H9 (cell line): ENCODE data around the gene CHCHD6. TPM values are rescaled to one million over a fixed set of nuclear protein-coding genes. Genes with fewer than 3 reads are reported as not detected.

ENCODE experiments used
- DNase-seq: peaks from one replicate; pipeline ENCODE4 v3.0.0-alpha.2; 2017
- H2AFZ ChIP-seq: one replicate; pipeline ENCODE4 v1.6.1; 2013; ENCODE audit warnings: mild to moderate bottlenecking, low read length, control low read depth, moderate library complexity
- H2AK5ac ChIP-seq: 2 replicates; pipeline ENCODE4 v1.6.1; 2013; ENCODE audit warnings: low read length, control low read depth, mixed read lengths; ENCODE audit not compliant: insufficient read length
- H2BK120ac ChIP-seq: one replicate; pipeline ENCODE4 v1.6.1; 2013; ENCODE audit warnings: low read depth, mild to moderate bottlenecking, low read length, control low read depth, inconsistent platforms; ENCODE audit not compliant: poor library complexity, severe bottlenecking
- H2BK12ac ChIP-seq: 2 replicates; pipeline ENCODE4 v1.6.1; 2013; ENCODE audit warnings: low read length, control low read depth, mixed read lengths, low read depth; ENCODE audit not compliant: insufficient read length
- H2BK15ac ChIP-seq: 2 replicates; pipeline ENCODE4 v1.6.1; 2013; ENCODE audit warnings: low read depth, low read length, control low read depth
- H2BK20ac ChIP-seq: one replicate; pipeline ENCODE4 v1.6.1; 2013; ENCODE audit warnings: low read depth, mild to moderate bottlenecking, low read length, control low read depth, inconsistent platforms; ENCODE audit not compliant: poor library complexity, severe bottlenecking
- H2BK5ac ChIP-seq: 2 replicates; pipeline ENCODE4 v1.6.1; 2013; ENCODE audit warnings: low read length, control low read depth, mixed read lengths; ENCODE audit not compliant: insufficient read length
- H3K14ac ChIP-seq: 2 replicates; pipeline ENCODE4 v1.6.1; 2013; ENCODE audit warnings: low read length, control low read depth; ENCODE audit not compliant: insufficient read depth
- H3K18ac ChIP-seq: 2 replicates; pipeline ENCODE4 v1.6.1; 2013; ENCODE audit warnings: low read depth, mild to moderate bottlenecking, mixed read lengths, low read length, control low read depth; ENCODE audit not compliant: insufficient read length
- H3K23ac ChIP-seq: 2 replicates; pipeline ENCODE4 v1.6.1; 2013; ENCODE audit warnings: low read length, control low read depth, mixed read lengths, low read depth; ENCODE audit not compliant: insufficient read length
- H3K23me2 ChIP-seq: 2 replicates; pipeline ENCODE4 v1.6.1; 2013; ENCODE audit warnings: low read depth, mild to moderate bottlenecking, mixed read lengths, low read length, control low read depth; ENCODE audit not compliant: insufficient read length, poor library complexity, severe bottlenecking
- H3K27ac ChIP-seq: 2 replicates; pipeline ENCODE4 v1.5.1; 2013; ENCODE audit warnings: low read length, control low read depth, mixed read lengths, low read depth; ENCODE audit not compliant: insufficient read length
- H3K27me3 ChIP-seq: 2 replicates; pipeline ENCODE4 v1.6.1; 2013; ENCODE audit warnings: low read length, control low read depth, inconsistent platforms; ENCODE audit not compliant: insufficient read depth
- H3K4ac ChIP-seq: 2 replicates; pipeline ENCODE4 v1.6.1; 2013; ENCODE audit warnings: low read depth, mild to moderate bottlenecking, control low read depth, inconsistent platforms, low read length, moderate library complexity
- H3K4me1 ChIP-seq: 2 replicates; pipeline ENCODE4 v1.6.1; 2013; ENCODE audit warnings: low read length, control low read depth, inconsistent platforms; ENCODE audit not compliant: insufficient read depth
- H3K4me2 ChIP-seq: 2 replicates; pipeline ENCODE4 v1.6.1; 2013; ENCODE audit warnings: low read length, control low read depth, mixed read lengths; ENCODE audit not compliant: insufficient read length, insufficient read depth
- H3K56ac ChIP-seq: 2 replicates; pipeline ENCODE4 v1.6.1; 2013; ENCODE audit warnings: low read depth, mild to moderate bottlenecking, mixed read lengths, low read length, control low read depth; ENCODE audit not compliant: insufficient read length
- H3K79me1 ChIP-seq: 2 replicates; pipeline ENCODE4 v1.6.1; 2013; ENCODE audit warnings: low read depth, mild to moderate bottlenecking, moderate library complexity, low read length, control low read depth, inconsistent platforms; ENCODE audit not compliant: insufficient read depth, poor library complexity, severe bottlenecking
- H3K79me2 ChIP-seq: 2 replicates; pipeline ENCODE4 v1.6.1; 2013; ENCODE audit warnings: low read length, control low read depth, inconsistent platforms; ENCODE audit not compliant: insufficient read depth
- H3K9ac ChIP-seq: 2 replicates; pipeline ENCODE4 v1.6.1; 2013; ENCODE audit warnings: low read length, control low read depth, mixed read lengths; ENCODE audit not compliant: insufficient read length; ENCODE audit errors: extremely low read depth
- H3K9me3 ChIP-seq: one replicate; pipeline ENCODE4 v1.6.1; 2013; ENCODE audit warnings: low read depth, low read length, inconsistent platforms; ENCODE audit not compliant: control insufficient read depth
- H3T11ph ChIP-seq: one replicate; pipeline ENCODE4 v1.6.1; 2013; ENCODE audit warnings: mild to moderate bottlenecking, low read length, control low read depth, inconsistent platforms
- H4K20me1 ChIP-seq: one replicate; pipeline ENCODE4 v1.6.1; 2013; ENCODE audit not compliant: control insufficient read depth, insufficient read length, insufficient read depth
- H4K5ac ChIP-seq: 2 replicates; pipeline ENCODE4 v1.6.1; 2013; ENCODE audit warnings: low read depth, mild to moderate bottlenecking, mixed read lengths, low read length, control low read depth; ENCODE audit not compliant: insufficient read length
- H4K8ac ChIP-seq: replicated peaks from 2 replicates; pipeline ENCODE4 v1.6.1; 2013; ENCODE audit warnings: low read length, control low read depth, mixed read lengths, low read depth; ENCODE audit not compliant: insufficient read length
- H4K91ac ChIP-seq: 2 replicates; pipeline ENCODE4 v1.6.1; 2013; ENCODE audit warnings: low read depth, mild to moderate bottlenecking, moderate library complexity, mixed read lengths, low read length, control low read depth; ENCODE audit not compliant: insufficient read length
- H3K27ac Mint-ChIP-seq, 3 experiments: 2 replicates in 2 of 3; 3 replicates in 1 of 3; pipeline ENCODE4 v1.8.0; 2020 to 2021; ENCODE audit warnings: mixed read lengths in 3 of 3, mild to moderate bottlenecking in 1 of 3, moderate library complexity in 1 of 3
- H3K27me3 Mint-ChIP-seq: 2 replicates; pipeline ENCODE4 v1.8.0; 2021; ENCODE audit warnings: low read depth, mild to moderate bottlenecking, moderate library complexity, mixed read lengths
- H3K36me3 Mint-ChIP-seq, 3 experiments: 2 replicates in 2 of 3; 3 replicates in 1 of 3; pipeline ENCODE4 v1.8.0; 2020 to 2021; ENCODE audit warnings: low read depth in 3 of 3, mixed read lengths in 3 of 3; ENCODE audit not compliant: insufficient read depth in 1 of 3
- H3K4me1 Mint-ChIP-seq, 2 experiments: 2 replicates each; pipeline ENCODE4 v1.8.0; 2020; ENCODE audit warnings: mixed read lengths in 2 of 2
- H3K4me3 Mint-ChIP-seq, 2 experiments: 2 replicates in 1 of 2; 3 replicates in 1 of 2; pipeline ENCODE4 v1.8.0; 2020 to 2021; ENCODE audit warnings: mild to moderate bottlenecking in 2 of 2, mixed read lengths in 2 of 2, moderate library complexity in 1 of 2
- H3K9me3 Mint-ChIP-seq, 2 experiments: 2 replicates in 1 of 2; 3 replicates in 1 of 2; pipeline ENCODE4 v1.8.0; 2020; ENCODE audit warnings: mild to moderate bottlenecking in 2 of 2, mixed read lengths in 2 of 2, moderate library complexity in 1 of 2
- WGBS: extraction: QIAGEN DNeasy Blood & Tissue Kit; methylation state at CpG from one replicate; pipeline ENCODE4 v1.1.7; 2013; ENCODE audit warnings: missing lambda C conversion rate, low lambda C conversion rate, mixed read lengths; ENCODE audit not compliant: insufficient read length; ENCODE audit errors: extremely low coverage; 5-methylcytosine and 5-hydroxymethylcytosine counted together
- total RNA-seq: library from RNA; stranded (reverse); gene quantifications from 2 replicates; pipeline ENCODE4 v1.2.1, GENCODE V29; 2021
- TF ChIP-seq, protein P1 (sequence below): fragments of 200-600 bp; sonication (generic); conservative IDR thresholded peaks from 3 replicates; pipeline ENCODE4 v1.8.0; 2021; ENCODE audit warnings: antibody characterized with exemption, mild to moderate bottlenecking

Gene CHCHD6
- total RNA-seq, 1 experiment from 2014 or later, result 34.2 TPM

- no peak overlapping the region for H4K91ac ChIP-seq
- no peaks in the 10 kb centered on the region; the same call in 1 of the 2 replicates for H3K79me2 ChIP-seq
- no peak overlapping the region for H2BK12ac ChIP-seq
- H2BK5ac ChIP-seq, result no peak overlapping the region
- DNase-seq, result no peak
- TF ChIP-seq, protein P1, sequence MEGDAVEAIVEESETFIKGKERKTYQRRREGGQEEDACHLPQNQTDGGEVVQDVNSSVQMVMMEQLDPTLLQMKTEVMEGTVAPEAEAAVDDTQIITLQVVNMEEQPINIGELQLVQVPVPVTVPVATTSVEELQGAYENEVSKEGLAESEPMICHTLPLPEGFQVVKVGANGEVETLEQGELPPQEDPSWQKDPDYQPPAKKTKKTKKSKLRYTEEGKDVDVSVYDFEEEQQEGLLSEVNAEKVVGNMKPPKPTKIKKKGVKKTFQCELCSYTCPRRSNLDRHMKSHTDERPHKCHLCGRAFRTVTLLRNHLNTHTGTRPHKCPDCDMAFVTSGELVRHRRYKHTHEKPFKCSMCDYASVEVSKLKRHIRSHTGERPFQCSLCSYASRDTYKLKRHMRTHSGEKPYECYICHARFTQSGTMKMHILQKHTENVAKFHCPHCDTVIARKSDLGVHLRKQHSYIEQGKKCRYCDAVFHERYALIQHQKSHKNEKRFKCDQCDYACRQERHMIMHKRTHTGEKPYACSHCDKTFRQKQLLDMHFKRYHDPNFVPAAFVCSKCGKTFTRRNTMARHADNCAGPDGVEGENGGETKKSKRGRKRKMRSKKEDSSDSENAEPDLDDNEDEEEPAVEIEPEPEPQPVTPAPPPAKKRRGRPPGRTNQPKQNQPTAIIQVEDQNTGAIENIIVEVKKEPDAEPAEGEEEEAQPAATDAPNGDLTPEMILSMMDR, result no peak
- no CpG with 5 or more reads among the region's 9 CpGs for WGBS
- H2AFZ ChIP-seq, result no peak overlapping the region
- no peaks in the 10 kb centered on the region for H4K20me1 ChIP-seq
- Mint-ChIP-seq H3K27ac (peak overlapping the region in 1 of 3 experiments; percentile 67; a peak in 1 of 7 replicates), H3K4me3 (no peak overlapping the region), H3K9me3 (no peaks in the 10 kb centered on the region), H3K4me1 (peaks cover 2 to 12% of the 10 kb centered on the region in 2 experiments; a peak in 3 of 4 replicates), H3K36me3 (peaks cover 4 to 26% (median 20%) of the 10 kb centered on the region in 3 experiments; a peak in 6 of 7 replicates), H3K27me3 (no peaks in the 10 kb centered on the region)
- no peak overlapping the region for H3K23ac ChIP-seq
- no peak overlapping the region for H2BK20ac ChIP-seq
- no peak overlapping the region for H3K56ac ChIP-seq
- no peak overlapping the region for H3K18ac ChIP-seq
- no peaks in the 10 kb centered on the region for H3K23me2 ChIP-seq
- no peak overlapping the region for H3K27ac ChIP-seq
- no peak overlapping the region for H2BK120ac ChIP-seq
- no peak overlapping the region for H4K5ac ChIP-seq
- no peak overlapping the region for H3K4me2 ChIP-seq
- no peak overlapping the region for H3T11ph ChIP-seq
- H4K8ac ChIP-seq, result no peak overlapping the region
- H2AK5ac ChIP-seq, result no peak overlapping the region
- no peaks in the 10 kb centered on the region for H3K9me3 ChIP-seq
- H3K14ac ChIP-seq, result no peak overlapping the region
- no peaks in the 10 kb centered on the region for H3K79me1 ChIP-seq
- no peaks in the 10 kb centered on the region for H3K27me3 ChIP-seq
- H3K9ac ChIP-seq, result no peak overlapping the region
- H3K4me1 ChIP-seq, result peaks cover under 1% of the 10 kb centered on the region; the same call in 1 of the 2 replicates
- no peak overlapping the region for H2BK15ac ChIP-seq
- H3K4ac ChIP-seq, result no peak overlapping the region
Measured at GRCh38 chr3:126993436-126993835, 289.4 kb downstream of the CHCHD6 start.
